Fibroblast of skin of right biceps (primary cell): ENCODE results near the gene RAPH1.
"Not testable (repeated sequence)": the region's sequence is repeated elsewhere in the genome, so short reads cannot be mapped to it uniquely, and the experiment has no call there.

Experiments
- DNase-seq: peaks from one replicate; pipeline ENCODE4 v3.0.0-alpha.2; 2013

RAPH1 gene

DNA sequence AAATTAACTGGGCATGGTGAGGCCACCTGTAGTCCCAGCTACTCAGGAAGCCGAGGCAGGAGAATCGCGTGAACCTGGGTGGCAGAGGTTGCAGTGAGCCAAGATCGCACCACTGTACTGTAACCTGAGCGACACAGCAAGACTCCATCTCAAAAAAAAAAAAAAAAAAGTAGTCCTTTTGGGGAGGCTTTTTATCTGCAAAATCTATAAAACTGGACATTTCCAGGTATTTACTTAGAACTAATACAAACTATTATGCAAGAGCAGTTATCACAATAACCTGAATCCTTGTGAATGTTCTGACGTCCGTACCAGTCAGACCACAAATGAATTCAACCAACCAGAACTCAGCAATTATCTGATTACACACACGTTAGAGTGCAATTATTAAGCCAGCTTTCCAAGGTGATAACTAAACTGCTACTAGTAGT is 8.8 kb upstream of the RAPH1 start:
- DNase-seq: no peak

- DNase-seq: not testable (repeated sequence)
These were observed 5.5 kb upstream of the RAPH1 start for GRCh38 chr2:203540598-203540997.

GRCh38 chr2:203538237-203538636 is 3.1 kb upstream of the RAPH1 start:
- not testable (repeated sequence) for DNase-seq

DNA sequence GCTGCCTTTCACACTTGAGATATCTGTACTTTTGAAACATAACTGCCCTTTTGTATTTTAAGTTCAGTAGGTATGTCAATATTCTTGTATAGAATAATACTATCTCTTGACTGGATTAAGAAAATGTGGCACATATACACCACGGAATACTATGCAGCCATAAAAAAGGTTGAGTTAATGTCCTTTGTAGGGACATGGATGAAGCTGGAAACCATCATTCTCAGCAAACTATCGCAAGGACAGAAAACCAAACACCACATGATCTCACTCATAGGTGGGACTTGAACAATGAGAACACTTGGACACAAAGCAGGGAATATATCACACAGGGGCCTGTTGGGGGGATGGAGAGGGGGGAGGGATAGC is 1.5 kb upstream of the RAPH1 start:
- DNase-seq: not testable (repeated sequence)

DNA sequence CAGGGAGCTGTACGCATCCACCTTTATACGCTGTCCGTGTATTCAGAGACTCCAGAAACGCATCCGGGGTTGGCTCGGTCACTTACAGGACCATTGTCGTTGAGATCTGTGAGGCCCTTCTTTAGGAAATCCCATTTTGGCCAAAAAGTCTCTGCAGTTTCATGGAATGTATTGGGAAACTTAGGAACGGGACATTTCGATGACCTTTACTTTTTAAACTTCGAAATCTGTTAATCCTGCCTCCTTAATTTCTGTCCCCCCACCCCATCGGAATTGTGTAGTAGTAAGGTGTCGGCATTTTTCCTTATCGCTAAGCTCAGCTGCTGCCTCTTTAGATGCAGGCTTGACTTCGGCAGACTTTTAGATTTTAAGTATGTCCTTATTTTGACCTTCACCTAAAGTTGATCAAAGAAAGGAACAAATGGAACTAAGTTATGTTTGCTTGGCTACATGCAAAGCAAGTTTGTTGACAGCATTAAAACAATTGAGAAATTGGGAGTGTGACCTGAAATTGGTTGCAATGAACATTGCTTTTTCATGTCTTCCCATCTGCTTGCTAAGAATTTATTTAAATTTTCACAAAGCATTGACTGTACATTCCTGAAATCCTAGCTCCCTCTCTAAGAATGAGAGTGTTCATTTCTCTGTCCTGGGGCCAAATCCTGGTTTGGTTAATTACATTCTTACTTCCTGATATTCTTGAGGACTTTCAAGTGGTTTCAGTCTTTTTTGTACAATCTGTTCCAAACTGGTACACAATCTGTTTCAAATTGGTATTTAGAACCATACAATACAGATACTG is 884 bp upstream of the RAPH1 start:
- DNase-seq: peak; percentile 48

GRCh38 chr2:203534621-203535077 is 452 bp downstream of the RAPH1 start:
- DNase-seq: peak; percentile 18

DNA sequence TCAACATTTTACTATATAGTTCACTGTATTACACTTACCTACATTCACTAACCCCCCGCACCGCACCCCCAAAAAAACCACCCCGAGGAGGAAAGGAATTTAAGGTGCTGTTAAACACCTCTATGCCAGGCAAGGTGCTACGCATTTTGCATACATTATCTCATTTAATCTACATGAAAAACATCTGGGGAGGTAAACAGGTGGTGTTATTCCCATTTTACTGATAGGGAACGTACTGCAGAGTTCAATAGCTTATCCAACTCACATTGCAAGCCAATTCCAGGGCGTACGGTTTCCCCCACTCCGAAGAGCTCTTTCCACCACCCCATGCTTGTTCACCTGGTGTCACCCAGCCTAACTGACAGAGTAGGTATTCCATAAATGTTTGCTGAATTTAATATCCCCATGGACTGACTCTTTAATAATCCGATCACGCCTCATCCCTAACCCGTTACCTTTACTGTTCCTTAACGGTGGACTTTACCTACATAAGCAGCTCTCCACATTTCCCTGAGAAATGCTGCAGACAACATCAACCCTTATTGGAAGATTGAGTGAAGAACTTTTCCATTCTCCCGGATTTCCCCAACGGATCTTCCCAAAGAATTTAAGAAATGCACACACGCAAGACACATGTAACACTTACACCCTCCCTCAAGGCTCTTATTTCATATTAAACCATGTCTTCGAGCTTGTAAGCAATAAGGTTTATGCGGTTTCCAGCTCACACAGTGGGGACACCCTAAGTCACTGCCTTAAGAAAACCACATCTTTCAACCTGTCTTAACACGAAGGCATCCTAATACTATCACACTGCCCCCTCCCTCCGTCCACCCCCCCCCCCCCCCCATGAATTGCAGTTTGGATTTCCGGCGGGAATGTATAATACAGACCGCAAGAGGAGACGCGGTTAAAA is 1.2 kb downstream of the RAPH1 start:
- peak; percentile 78 for DNase-seq

- peak; percentile 65 for DNase-seq
These were observed 2.0 kb downstream of the RAPH1 start for GRCh38 chr2:203532957-203533658.

DNA sequence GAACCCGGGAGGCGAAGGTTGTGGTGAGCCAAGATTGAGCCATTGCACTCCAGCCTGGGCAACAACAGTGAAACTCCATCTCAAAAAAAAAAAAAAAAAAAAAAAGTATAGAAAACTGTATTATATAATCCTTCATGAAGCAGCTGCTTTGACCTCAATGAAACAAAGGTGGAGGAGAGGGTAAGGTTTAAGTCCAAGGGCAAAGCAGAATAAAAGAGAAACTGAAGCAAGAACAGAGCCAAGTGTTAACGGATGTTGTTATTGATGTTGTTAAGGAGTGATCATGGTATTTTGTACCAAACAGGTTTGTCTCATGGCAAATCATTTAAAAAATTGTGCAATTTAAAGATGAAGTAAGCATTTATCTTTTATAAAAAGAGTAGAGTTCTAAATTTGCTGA is 7.4 kb downstream of the RAPH1 start:
- no peak for DNase-seq

DNA sequence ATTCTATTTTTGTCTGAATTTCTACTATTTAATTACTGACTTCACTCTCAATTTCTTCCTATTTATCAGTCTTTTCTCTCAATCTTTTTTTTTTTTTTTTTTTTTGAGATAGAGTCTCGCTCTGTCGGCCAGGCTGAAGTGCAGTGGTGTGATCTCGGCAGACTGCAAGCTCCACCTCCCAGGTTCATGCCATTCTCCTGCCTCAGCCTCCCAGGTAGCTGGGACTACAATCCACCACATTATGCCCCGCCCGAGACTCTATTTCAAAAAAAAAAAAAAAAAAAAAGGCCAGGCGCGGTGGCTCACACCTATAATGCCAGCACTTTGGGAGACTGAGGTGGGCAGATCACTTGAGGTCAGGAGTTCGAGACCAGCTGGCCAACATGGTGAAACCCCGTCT is 21.8 kb downstream of the RAPH1 start:
- not testable (repeated sequence) for DNase-seq

- DNase-seq: peak; percentile 14
These were observed 24.2 kb downstream of the RAPH1 start for GRCh38 chr2:203510941-203511305.

- no peak for DNase-seq
These were observed 24.7 kb downstream of the RAPH1 start for GRCh38 chr2:203510256-203510940.

DNA sequence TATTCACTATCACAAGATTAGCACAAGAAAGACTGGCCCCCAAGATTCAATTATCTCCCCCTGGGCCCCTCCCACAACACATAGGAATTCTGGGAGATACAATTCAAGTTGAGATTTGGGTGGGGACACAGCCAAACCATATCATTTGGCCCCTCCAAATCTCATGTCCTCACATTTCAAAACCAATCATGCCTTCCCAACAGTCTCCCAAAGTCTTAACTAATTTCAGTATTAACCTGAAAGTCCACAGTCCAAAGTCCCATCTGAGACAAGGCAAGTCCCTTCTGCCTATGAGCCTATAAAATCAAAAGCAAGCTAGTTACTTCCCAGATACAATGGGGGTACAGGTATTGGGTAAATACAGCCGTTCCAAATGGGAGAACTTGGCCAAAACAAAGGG is 31.6 kb downstream of the RAPH1 start:
- not testable (repeated sequence) for DNase-seq

DNA sequence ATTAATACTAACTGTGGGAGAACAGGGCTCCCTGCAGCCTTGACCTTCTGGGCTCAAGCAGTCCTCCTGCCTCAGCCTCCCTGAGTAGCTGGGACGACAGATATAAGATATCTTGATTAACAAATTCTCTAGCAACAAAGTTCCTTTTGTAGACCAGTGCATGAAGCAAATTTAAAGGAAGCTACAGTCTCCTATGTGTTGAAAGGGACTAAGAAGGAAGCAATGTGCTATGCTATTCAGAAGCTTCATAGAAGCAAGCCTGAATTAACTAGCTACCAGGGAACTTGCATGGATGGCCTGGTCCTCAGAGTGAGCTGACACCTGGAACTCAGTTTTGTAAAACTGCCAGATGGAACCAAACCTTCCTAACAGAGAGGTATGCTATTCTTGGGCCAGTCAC is 33.2 kb downstream of the RAPH1 start:
- no peak for DNase-seq

DNA sequence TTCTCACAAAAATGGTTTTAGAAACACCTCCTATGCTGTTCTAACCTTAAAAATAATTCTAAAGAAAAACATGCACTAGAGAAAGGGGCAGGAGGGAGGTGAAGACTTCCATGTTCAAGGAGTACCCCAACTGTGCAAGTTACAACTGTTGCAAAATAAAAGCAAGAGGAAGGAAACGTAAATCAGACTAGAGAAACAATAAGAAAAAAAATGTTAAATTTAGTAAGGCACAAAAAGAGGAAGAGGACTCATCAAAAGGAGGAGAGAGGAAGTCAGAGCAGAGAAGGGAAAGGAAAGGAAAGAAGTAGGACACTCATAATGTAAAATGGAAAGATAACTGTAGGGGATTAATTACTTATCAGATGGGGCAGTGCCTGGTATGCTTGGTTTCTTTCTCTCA is 34.1 kb downstream of the RAPH1 start:
- DNase-seq: no peak

GRCh38 chr2:203500297-203500696 is 34.8 kb downstream of the RAPH1 start:
- no peak for DNase-seq

- DNase-seq: peak; percentile 76
These were observed 36.9 kb downstream of the RAPH1 start for GRCh38 chr2:203498161-203498560.

DNA sequence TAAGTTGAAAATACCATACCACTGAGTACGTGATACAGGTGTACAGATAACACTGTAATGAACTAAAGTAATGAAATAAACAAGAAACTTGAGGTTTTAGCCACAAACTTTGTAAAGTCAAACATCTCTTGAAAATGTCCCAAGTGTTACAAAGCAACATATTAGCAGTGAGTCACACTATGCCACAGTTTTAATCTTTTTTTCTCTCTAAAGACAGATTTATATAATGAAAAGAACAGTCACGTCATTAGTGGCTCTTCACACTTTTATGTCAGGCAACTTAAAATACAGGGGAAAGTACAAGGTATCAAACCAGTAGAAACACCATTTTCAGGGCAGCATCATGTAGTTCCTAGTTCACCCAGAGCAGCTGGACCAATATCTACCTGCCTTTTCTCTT is 42.1 kb downstream of the RAPH1 start:
- no peak for DNase-seq

- no peak for DNase-seq
These were observed 44.7 kb downstream of the RAPH1 start for GRCh38 chr2:203490391-203490790.

GRCh38 chr2:203489531-203489930 is 45.6 kb downstream of the RAPH1 start:
- DNase-seq: no peak

DNA sequence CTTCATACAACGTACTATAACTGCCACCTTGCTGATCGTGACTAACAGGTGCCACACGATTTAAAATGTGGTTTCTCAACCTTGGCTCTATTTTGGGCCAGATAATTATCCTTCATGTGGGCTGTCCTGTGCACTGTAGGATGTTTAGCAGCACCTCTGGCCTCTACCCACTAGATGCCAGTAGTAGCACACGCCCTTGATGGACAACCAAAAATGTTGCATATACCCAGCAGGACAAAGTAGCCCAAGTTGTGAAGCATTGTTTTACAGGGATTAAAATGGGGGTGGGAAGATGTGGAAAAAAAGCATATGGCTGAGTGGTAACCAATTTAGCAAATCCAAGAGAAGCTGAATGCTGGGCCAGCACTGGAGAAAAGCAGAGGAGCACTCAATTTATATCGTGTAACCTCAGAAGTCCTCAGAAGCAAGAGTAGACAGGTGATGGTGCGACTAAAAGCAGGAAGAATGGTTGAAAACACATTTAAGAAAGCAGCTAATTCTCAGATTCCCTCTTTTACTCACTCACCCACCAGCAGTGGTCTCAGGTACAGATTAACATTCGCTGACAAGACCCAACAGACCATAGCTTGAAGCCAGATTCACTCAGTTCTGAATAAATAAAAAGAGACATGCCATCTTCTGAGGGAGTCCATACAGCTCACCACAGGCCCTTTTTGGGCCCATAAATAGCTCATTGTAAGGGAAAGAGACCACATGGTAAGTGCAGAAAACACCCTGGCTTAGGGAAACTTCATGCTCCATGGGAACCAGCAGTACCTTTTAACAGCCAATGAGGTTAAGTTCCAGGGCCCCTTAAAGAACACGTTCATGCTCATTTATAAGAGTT is 50.6 kb downstream of the RAPH1 start:
- DNase-seq: peak; percentile 21

- DNase-seq: no peak
These were observed 54.5 kb downstream of the RAPH1 start for GRCh38 chr2:203480623-203481022.
